ENCODE results near the gene PPP1R37.

PPP1R37 gene

DNA sequence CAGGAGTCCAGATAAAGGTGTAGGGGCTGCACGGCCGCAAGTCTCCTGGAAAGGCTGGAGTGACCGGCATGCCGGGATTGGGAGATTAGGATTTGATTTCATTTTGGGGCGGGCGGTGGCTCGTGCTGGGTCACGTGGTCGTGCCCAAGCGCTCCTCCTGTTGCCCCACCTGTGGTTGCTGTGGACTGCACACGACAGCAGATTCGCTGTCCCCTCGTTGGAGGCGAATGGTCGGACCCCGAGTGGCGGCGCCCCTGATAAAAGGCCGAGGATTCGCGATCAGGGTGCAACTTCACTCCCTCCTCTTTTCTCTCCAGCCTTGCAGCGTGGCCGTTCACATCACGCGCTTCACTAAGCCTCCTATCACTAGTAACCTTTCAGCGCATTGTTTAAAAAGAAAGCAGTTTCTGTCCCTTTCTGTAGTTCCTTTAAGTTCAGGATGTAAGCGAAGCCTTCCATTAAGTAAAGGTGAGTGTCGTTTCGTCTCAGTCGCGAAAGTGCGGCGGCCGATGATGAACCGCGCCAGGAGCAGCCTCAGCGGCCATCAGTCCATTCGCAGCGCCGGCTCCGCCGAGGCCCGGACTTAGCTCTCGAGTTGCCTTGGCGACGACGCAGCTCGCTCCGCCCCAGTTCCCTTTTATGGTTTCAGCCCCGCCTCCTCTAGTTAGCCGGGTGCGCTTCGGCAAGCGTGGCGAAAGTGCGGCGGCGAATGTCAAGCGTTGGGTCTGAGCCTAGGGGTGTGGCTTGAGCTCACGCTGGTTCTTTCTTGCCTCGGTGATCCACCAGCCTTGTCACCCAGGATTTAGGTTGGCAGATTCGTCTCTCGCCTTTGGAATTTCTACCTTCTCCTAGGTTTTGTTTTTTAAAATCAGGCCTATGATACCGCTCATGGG, 1.7 kb upstream of the PPP1R37 start:
- DNase-seq (ENCODE audit: insufficient read length, low spot score) = peak; percentile 90
- TF ChIP-seq TAF1 (IDR thresholded peaks at IDR 0.05; ENCODE audit: low read depth, low read length) = no peak
- TF ChIP-seq PAX5 (IDR thresholded peaks at IDR 0.05; ENCODE audit: insufficient read depth, low read length, severe bottlenecking) = peak; percentile 86
- TF ChIP-seq POLR2AphosphoS5 (IDR thresholded peaks at IDR 0.05; ENCODE audit: low read depth, low read length) = peak; percentile 84
- TF ChIP-seq SPI1 (IDR thresholded peaks at IDR 0.05; ENCODE audit: low read depth, low read length) = peak; percentile 89
- peak; percentile 85 for TF ChIP-seq POLR2A (IDR thresholded peaks at IDR 0.05; ENCODE audit: low read depth, low read length)
- no peak for TF ChIP-seq POU2F2 (IDR thresholded peaks at IDR 0.05; ENCODE audit: low read depth, low read length)
- peak; percentile 99 for FAIRE-seq

DNA sequence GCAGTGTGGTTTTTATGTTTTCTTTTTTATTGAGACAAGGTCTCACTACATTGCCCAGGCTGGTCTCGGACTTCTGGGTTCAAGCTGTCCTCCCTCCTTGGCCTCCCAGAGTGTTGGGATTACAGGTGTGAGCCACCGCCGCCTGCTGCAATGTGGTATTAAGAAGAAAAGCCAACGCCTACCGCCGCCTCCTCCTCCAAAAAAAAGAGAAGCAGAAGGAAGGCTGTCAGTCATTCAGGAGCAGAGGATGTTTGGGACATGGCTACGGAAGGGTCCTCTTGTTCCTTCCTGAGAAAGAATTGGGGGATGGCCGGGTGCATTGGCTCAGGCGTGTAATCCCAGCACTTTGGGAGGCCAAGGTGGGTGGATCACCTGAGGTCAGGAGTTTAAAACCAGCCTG, 1.2 kb downstream of the PPP1R37 start:
- FAIRE-seq (no peak), DNase-seq (ENCODE audit: insufficient read length, low spot score) (no peak)
- no peak for TF ChIP-seq SPI1 (IDR thresholded peaks at IDR 0.05; ENCODE audit: low read depth, low read length)
- TF ChIP-seq POLR2AphosphoS5 (IDR thresholded peaks at IDR 0.05; ENCODE audit: low read depth, low read length) = no peak
- TF ChIP-seq PAX5 (IDR thresholded peaks at IDR 0.05; ENCODE audit: insufficient read depth, low read length, severe bottlenecking) = no peak
- TF ChIP-seq POLR2A (IDR thresholded peaks at IDR 0.05; ENCODE audit: low read depth, low read length) = no peak
- TF ChIP-seq TAF1 (IDR thresholded peaks at IDR 0.05; ENCODE audit: low read depth, low read length) = no peak
- no peak for TF ChIP-seq POU2F2 (IDR thresholded peaks at IDR 0.05; ENCODE audit: low read depth, low read length)

DNA sequence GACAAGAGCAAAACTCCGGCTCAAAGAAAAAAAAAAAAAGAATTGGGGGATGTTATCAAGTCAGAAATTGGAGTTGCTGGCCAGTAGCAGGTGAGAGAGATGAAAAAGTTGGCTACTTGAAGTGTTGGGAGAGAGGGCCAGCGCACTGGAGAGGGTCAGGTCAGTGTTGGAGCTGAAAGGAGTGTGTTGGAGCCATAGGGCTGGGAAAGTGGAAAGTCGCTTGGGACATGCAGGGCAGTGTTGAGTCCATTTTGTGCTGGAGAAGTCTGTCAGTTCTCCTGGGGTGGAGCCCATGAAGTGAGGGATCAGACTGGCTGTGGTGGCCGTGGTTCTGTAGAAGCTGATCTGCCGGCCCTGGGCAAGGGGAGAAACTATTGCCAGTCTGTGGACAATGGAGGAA, 1.7 kb downstream of the PPP1R37 start:
- FAIRE-seq = no peak
- DNase-seq (ENCODE audit: insufficient read length, low spot score) = no peak
- TF ChIP-seq POLR2AphosphoS5 (IDR thresholded peaks at IDR 0.05; ENCODE audit: low read depth, low read length) (no peak), POU2F2 (IDR thresholded peaks at IDR 0.05; ENCODE audit: low read depth, low read length) (no peak), TAF1 (IDR thresholded peaks at IDR 0.05; ENCODE audit: low read depth, low read length) (no peak), POLR2A (IDR thresholded peaks at IDR 0.05; ENCODE audit: low read depth, low read length) (no peak), PAX5 (IDR thresholded peaks at IDR 0.05; ENCODE audit: insufficient read depth, low read length, severe bottlenecking) (no peak), SPI1 (IDR thresholded peaks at IDR 0.05; ENCODE audit: low read depth, low read length) (no peak)

DNA sequence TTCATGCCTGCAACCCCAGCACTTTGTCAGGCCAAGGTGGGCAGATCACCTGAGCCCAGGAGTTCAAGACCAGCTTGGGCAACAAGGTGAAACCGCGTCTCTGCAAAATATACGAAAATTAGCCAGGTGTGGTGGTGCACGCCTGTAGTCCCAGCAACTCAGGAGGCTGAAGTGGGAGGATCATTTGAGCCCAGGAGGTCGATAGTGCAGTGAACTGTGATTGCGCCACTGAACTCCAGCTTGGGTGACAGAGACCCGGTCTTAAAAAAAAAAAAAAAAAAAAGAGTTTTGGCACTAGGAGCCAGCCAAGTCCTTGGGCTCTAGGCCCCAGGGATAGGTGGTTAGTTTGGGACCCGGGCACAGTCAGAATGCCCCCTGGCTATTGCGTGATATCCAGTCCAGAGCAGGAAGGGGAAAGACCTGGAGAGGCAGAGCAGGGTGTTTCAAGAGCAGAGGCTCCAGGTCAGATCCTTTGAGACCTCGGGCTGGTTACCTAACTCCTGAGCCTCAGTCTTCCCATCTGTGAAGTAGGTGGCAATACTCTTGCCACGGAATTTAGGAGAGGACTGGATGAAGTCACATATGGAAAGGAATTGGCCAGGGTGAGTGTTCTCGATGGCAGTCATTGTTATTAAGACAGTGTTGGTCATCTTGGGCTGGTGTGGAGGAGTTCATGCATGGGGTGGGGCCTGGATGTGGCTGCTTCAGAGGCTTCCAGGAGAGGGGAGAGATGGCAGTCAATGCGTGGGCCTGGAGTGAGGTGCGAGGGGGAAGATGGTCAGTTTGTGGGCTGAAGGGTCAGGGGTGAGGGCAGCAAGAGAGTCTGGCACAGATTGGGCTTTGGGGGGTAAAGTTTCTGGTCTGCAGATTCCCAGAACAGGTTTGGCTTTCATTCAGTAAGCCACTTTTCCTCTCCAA, 2.8 kb downstream of the PPP1R37 start:
- DNase-seq (ENCODE audit: insufficient read length, low spot score) (no peak), FAIRE-seq (no peak)
- no peak for TF ChIP-seq PAX5 (IDR thresholded peaks at IDR 0.05; ENCODE audit: insufficient read depth, low read length, severe bottlenecking)

DNA sequence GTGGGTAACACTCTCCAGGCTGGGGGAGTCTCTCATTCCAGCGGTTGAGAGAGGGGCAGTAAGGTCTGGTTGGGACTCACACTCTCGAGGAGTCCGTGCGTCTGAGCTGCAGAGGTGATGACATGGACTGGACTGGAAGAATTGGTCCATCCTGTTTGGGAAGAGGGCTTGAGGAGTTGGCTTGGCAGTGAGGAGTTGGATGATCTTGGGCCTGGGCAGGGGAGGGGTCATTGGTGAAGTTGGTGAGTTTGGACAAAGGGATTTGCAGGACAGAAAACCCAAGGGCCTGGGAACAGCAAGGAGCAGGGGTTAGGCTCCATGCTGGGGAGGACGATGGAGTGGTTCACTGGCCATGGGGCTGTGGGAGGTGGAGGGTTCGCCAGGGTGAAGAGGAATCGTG, 3.7 kb downstream of the PPP1R37 start:
- DNase-seq (ENCODE audit: insufficient read length, low spot score) = no peak
- no peak for FAIRE-seq
- no peak for TF ChIP-seq POLR2A (IDR thresholded peaks at IDR 0.05; ENCODE audit: low read depth, low read length)
- no peak for TF ChIP-seq PAX5 (IDR thresholded peaks at IDR 0.05; ENCODE audit: insufficient read depth, low read length, severe bottlenecking)

DNA sequence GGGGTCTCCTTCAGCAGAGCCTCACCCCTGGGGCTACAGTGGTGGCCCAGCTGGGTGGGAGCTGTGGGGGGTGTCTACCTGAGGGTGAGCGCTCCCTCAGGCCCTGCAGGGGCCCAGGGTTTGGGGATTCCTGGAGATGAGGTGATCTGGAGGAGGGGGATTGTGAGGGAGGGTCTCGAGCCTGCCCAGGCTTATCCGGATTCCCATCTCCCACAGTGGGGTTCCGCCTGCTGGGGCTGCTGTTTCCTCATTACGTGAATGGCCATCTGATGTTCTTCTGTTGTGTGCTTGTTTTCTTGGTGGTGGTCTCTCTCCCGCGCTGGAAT, 4.4 kb downstream of the PPP1R37 start:
- TF ChIP-seq POLR2A (IDR thresholded peaks at IDR 0.05; ENCODE audit: low read depth, low read length) (no peak), POLR2AphosphoS5 (IDR thresholded peaks at IDR 0.05; ENCODE audit: low read depth, low read length) (no peak), PAX5 (IDR thresholded peaks at IDR 0.05; ENCODE audit: insufficient read depth, low read length, severe bottlenecking) (no peak), SPI1 (IDR thresholded peaks at IDR 0.05; ENCODE audit: low read depth, low read length) (no peak), TAF1 (IDR thresholded peaks at IDR 0.05; ENCODE audit: low read depth, low read length) (no peak), POU2F2 (IDR thresholded peaks at IDR 0.05; ENCODE audit: low read depth, low read length) (no peak)
- DNase-seq (ENCODE audit: insufficient read length, low spot score) (no peak), FAIRE-seq (no peak)

DNA sequence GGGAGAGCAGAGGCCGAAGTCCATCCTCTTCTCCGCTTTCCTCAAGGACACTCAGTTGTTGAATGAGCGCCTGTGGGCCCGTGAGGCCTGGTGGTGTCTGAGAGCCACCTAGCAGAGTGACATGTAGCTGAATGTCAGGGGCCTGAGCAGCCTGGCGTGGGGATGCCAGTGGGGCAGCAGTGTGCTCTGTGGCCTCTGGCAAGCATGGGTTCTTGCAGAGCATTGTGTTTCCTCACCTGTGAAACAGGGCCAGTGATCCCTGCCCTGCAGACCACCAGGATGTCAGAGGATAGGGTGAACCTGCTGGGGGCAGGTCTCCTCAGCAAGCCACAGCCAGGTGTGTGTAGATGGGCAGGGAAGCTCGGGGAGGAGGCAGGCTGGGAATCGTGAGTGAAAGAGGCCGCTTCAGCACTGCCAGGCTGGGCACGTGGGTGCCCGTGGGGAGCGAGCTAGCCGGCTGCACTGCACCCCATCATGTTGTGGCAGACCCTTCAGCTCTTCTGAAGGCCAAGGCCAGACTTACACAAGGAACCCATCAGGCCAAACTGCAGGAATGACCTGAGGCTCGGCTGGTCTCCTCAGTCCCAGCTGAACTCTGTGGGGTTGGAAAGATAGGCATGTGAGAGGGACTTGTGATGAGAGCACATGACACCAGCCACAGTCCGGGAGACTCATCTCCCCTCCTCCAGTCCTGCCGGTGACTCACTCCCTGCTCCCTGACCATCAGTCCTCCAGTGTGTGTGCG, 5.0 kb downstream of the PPP1R37 start:
- DNase-seq (ENCODE audit: insufficient read length, low spot score) (no peak), FAIRE-seq (no peak)
- no peak for TF ChIP-seq PAX5 (IDR thresholded peaks at IDR 0.05; ENCODE audit: insufficient read depth, low read length, severe bottlenecking)
- no peak for TF ChIP-seq POLR2A (IDR thresholded peaks at IDR 0.05; ENCODE audit: low read depth, low read length)
- TF ChIP-seq POU2F2 (IDR thresholded peaks at IDR 0.05; ENCODE audit: low read depth, low read length) = no peak
- no peak for TF ChIP-seq POLR2AphosphoS5 (IDR thresholded peaks at IDR 0.05; ENCODE audit: low read depth, low read length)
- no peak for TF ChIP-seq SPI1 (IDR thresholded peaks at IDR 0.05; ENCODE audit: low read depth, low read length)
- TF ChIP-seq TAF1 (IDR thresholded peaks at IDR 0.05; ENCODE audit: low read depth, low read length) = no peak

DNA sequence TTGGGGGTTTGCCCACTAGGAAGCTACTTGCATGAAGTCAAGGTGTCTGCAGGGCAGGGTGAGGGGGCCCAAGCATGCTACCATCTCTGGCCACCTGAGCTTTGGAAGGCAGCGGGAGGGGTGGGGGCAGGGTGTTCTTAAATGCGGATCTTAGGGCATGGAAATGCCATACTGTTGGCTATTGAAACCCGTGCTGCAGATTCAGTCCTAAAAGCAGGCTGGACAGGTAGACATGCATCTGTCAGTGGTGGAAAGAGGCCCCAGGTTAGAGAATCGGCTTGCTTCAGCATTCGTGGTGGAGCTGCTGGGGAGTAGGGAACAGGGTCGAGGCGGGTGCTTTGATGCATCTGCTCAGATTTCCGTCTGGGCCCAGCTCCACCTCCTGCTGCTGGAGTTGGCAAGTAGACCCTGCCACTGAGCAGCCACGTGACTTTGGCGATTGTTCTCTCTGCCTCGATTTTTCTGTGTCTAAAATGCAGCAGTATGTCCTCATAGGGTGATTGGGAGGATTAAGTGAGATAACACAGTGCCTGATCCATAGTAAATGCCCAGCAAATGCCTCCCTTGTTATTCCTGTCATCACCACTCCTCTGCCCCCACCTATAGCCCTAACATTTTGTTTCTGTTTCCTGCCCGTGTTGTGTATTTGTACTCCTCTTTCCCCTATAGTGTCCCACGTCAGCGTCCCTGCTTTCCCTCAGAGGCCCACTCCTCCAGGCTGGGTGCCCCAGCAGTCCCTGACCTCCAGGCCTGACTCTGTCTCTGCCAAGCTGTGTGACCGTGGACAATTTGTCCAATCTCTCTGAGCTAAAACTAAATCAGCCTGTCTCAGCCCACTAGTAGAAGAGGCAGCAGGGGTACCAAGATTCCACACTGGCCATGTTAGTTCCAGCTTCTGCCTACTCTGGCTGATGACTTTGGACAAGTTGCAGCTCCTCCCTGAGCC, 5.8 kb downstream of the PPP1R37 start:
- DNase-seq (ENCODE audit: insufficient read length, low spot score) = no peak
- no peak for FAIRE-seq
- TF ChIP-seq SPI1 (IDR thresholded peaks at IDR 0.05; ENCODE audit: low read depth, low read length) = no peak
